ENCODE measurements around the gene FAM200C. TPM values are rescaled to one million over a fixed set of nuclear protein-coding genes. Genes with fewer than 3 reads are reported as not detected.

The FAM200C gene
- total and polyA plus RNA-seq, 10 of the 15 experiments (the other 5 are each of a cell fraction or from before 2014, with no cell fraction given), result 1.0 to 5.4 (median 2.2) TPM

- Histone ChIP-seq H3K27ac (ENCODE audit: control insufficient read depth, insufficient read depth) (no peak overlapping the region), H3K9ac (ENCODE audit: control insufficient read depth, insufficient read depth, low read length) (no peak overlapping the region), H3K36me3 (ENCODE audit: control insufficient read depth in 2 of 2, insufficient read depth in 2 of 2, low read length in 1 of 2) (peaks cover 4 to 5% of the 10 kb centered on the region in 2 experiments), H3K4me2 (ENCODE audit: control insufficient read depth, insufficient read depth) (no peak overlapping the region; the same call in 1 of the 2 replicates), H3K9me3 (replicated peaks; ENCODE audit: control insufficient read depth, insufficient read depth, low read length) (no peaks in the 10 kb centered on the region), H3K4me1 (ENCODE audit: control insufficient read depth, insufficient read depth, low read length) (peaks cover 31% of the 10 kb centered on the region), H3K27me3 (replicated peaks in 1 of 2; ENCODE audit: control insufficient read depth in 2 of 2, insufficient read depth in 2 of 2, low read length in 1 of 2) (no peaks in the 10 kb centered on the region), H2AFZ (ENCODE audit: control insufficient read depth, low read depth, low read length) (peak overlapping the region; percentile 26), H3K79me2 (ENCODE audit: control insufficient read depth, insufficient read depth, low read length) (no peaks in the 10 kb centered on the region; the same call in 1 of the 2 replicates), H4K20me1 (ENCODE audit: control insufficient read depth, insufficient read depth) (no peaks in the 10 kb centered on the region), H3K4me3 (no peak overlapping the region)
- ChIA-PET SMC1A (ENCODE audit: uncharacterized antibody, unreplicated experiment) (interaction anchor here (4.7 kb wide), 1 partner anchor 9 kb away, joined by 61 read pairs; the partner anchor contains the start of gene PTTG1), POLR2A (interaction anchor here (4.7 kb wide), 1 partner anchor 9 kb away, joined by 45 read pairs; the partner anchor contains the start of gene PTTG1), CTCF (interaction anchor here (0.8 to 1.5 kb wide), 2 partner anchors 8 to 10 kb away, joined by 4 read pairs; no protein-coding TSS in a partner anchor), RAD21 (ENCODE audit: unreplicated experiment) (interaction anchor here (0.8 to 1.2 kb wide), 5 partner anchors 8 to 36 kb away, joined by 3 to 5 read pairs (median 4); partner anchors contain the start of genes PTTG1 and SLU7)
- DNase-seq (ENCODE audit: low read depth, low spot score) (no peak), FAIRE-seq (no peak), ATAC-seq (peak; percentile 23)
- TF ChIP-seq ZNF687 (IDR thresholded peaks at IDR 0.05) (peak; percentile 10; the same call in 1 of the 2 replicates), HDAC6 (IDR thresholded peaks at IDR 0.05; ENCODE audit: unreplicated experiment) (no peak), BHLHE40 (IDR thresholded peaks at IDR 0.05; ENCODE audit: borderline replicate concordance in 1 of 2, low read depth in 2 of 2, low read length in 1 of 2) (0 out of 4 replicates have a peak, but pooled peaks of 1 of the 2 experiments have one; percentile 33), MEF2B (IDR thresholded peaks at IDR 0.05; ENCODE audit: partially characterized antibody, poor library complexity, severe bottlenecking) (peak; percentile 78), CHD4 (IDR thresholded peaks at IDR 0.05) (no peak), MYC (IDR thresholded peaks at IDR 0.05; ENCODE audit: insufficient read depth, insufficient read length, insufficient replicate concordance, low read length, severe bottlenecking) (no peak), IRF4 (IDR thresholded peaks at IDR 0.05; ENCODE audit: low read depth, low read length) (no peak)
- no TSS peak for BruUV-seq (replicated peaks)
- 40% methylated on average over 4 of the region's 4 CpGs for WGBS (ENCODE audit: insufficient coverage, insufficient replicate concordance, low lambda C conversion rate, missing lambda C conversion rate)
- in situ Hi-C loops (cut with MboI), result loop anchor here (10.0 kb wide), 2 partner anchors 353 to 1113 kb away; partner anchors contain the start of gene GABRB2
- intact Hi-C loops (cut with micrococcal nuclease; ENCODE audit: unreplicated experiment), result loop anchor here (10.0 kb wide), 2 partner anchors 213 to 533 kb away; no protein-coding TSS in a partner anchor
These were observed 32.3 kb upstream of the FAM200C start for GRCh38 chr5:160432196-160432595.
